ENCODE results near the gene SRP68.
A peak's percentile ranks its signal among the peaks of the same experiment; 100 is the strongest.

Gene SRP68

GRCh38 chr17:76002100-76002499 lies 70.2 kb downstream of the SRP68 start:
- DNase-seq (ENCODE audit: low read depth): no peak
- TF ChIP-seq, protein P1, sequence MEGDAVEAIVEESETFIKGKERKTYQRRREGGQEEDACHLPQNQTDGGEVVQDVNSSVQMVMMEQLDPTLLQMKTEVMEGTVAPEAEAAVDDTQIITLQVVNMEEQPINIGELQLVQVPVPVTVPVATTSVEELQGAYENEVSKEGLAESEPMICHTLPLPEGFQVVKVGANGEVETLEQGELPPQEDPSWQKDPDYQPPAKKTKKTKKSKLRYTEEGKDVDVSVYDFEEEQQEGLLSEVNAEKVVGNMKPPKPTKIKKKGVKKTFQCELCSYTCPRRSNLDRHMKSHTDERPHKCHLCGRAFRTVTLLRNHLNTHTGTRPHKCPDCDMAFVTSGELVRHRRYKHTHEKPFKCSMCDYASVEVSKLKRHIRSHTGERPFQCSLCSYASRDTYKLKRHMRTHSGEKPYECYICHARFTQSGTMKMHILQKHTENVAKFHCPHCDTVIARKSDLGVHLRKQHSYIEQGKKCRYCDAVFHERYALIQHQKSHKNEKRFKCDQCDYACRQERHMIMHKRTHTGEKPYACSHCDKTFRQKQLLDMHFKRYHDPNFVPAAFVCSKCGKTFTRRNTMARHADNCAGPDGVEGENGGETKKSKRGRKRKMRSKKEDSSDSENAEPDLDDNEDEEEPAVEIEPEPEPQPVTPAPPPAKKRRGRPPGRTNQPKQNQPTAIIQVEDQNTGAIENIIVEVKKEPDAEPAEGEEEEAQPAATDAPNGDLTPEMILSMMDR (IDR thresholded peaks at IDR 0.05; ENCODE audit: insufficient read depth, low read depth, low read length, missing control alignments): no peak

GRCh38 chr17:76000755-76001521 lies 71.4 kb downstream of the SRP68 start, which contains the start of gene CDK3:
Gene CDK3 (plus strand): TSS chr17:76000855. CDS start chr17:76001426, 571 bp downstream.
- no peak within 1 kb of the TSS for H3K4me3 ChIP-seq (ENCODE audit: low read depth, low read length)
- DNase-seq (ENCODE audit: low read depth): no peak
- TF ChIP-seq, protein P1 (IDR thresholded peaks at IDR 0.05; ENCODE audit: insufficient read depth, low read depth, low read length, missing control alignments): no peak

More at GRCh38 chr17:76002100-76002499, 70.2 kb downstream of the SRP68 start:
- no peak overlapping the region for H3K4me3 ChIP-seq (ENCODE audit: low read depth, low read length)

- DNase-seq (ENCODE audit: low read depth): peak; percentile 70
- H3K4me3 ChIP-seq (ENCODE audit: low read depth, low read length): no peak overlapping the region
- TF ChIP-seq, protein P1 (IDR thresholded peaks at IDR 0.05; ENCODE audit: insufficient read depth, low read depth, low read length, missing control alignments): peak; percentile 85
Observed at GRCh38 chr17:76000016-76000754, 72.1 kb downstream of the SRP68 start.

GRCh38 chr17:75998327-75998795 lies 74.0 kb downstream of the SRP68 start:
- H3K4me3 ChIP-seq (ENCODE audit: low read depth, low read length): no peak overlapping the region
- no peak for DNase-seq (ENCODE audit: low read depth)
- TF ChIP-seq, protein P1 (IDR thresholded peaks at IDR 0.05; ENCODE audit: insufficient read depth, low read depth, low read length, missing control alignments): no peak

DNA sequence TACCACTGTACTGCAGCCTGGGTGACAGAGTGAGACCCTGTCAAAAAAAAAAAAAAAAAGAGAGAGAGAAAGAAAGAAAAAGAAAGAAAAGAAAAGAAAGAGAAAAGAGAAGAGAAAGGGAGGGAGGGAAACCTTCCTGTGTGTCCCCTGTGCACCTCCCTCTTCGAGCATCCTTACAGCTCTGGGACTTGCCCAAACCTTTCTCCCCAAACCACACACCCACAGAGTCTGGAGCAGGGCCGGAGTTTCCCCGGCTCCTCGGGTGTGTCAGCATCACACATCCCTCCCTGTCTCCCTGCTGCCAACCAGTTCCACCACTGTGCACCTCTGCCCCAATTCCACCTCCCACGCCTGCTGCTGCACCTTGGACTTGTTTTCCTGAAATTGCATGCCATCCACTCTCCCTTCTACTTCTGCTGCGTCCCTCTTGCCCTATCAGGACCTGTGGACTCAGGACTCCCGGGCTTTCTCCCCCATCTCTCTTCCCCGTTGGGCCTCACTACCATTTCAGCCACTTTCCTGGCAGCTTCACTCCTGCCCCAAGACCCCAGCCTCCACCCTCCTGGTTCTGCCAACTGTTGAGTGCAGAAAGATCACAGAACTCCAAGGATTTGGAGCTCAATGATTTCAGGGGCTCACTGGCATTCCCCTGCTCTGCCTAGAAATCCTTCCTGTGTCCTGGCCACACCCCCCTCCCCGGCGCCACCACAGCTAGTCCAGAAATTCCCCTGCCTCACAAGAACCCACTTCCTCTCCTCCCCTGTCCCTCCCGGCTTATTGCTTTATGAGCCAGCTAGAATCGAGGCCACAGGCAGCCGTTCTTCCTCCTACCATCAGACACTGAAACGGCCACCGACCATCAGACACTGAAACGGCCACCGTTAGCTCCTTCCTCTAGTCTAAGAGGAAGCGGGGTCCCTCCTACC lies 75.4 kb downstream of the SRP68 start:
- peak; percentile 84 for DNase-seq (ENCODE audit: low read depth)
- H3K4me3 ChIP-seq (ENCODE audit: low read depth, low read length): no peak overlapping the region
- TF ChIP-seq, protein P1 (IDR thresholded peaks at IDR 0.05; ENCODE audit: insufficient read depth, low read depth, low read length, missing control alignments): no peak

GRCh38 chr17:75995385-75995925 lies 76.9 kb downstream of the SRP68 start:
- DNase-seq (ENCODE audit: low read depth): no peak
- no peak overlapping the region for H3K4me3 ChIP-seq (ENCODE audit: low read depth, low read length)
- TF ChIP-seq, protein P1 (IDR thresholded peaks at IDR 0.05; ENCODE audit: insufficient read depth, low read depth, low read length, missing control alignments): no peak

Measured in GM12865 (cell line).